Activated T-helper 1 cell treated with anti-CD3 and anti-CD28 coated beads, Interleukin-2, amount 50 U/mL, for 16 hours (primary cell): ENCODE data around the gene NUDT22.
A peak's percentile ranks its signal among the peaks of the same experiment; 100 is the strongest.

Experiments
- DNase-seq, 2 donors: peaks; one replicate each; pipeline ENCODE4 v3.0.0-alpha.2; 2020; ENCODE audit warnings: low read depth in 1 of 2, low spot score in 1 of 2

The NUDT22 gene

GRCh38 chr11:64268893-64269539 lies 42.9 kb downstream of the NUDT22 start:
- DNase-seq = no peak

- DNase-seq = peak; percentile 95 to 97
Observed at GRCh38 chr11:64269540-64270220, 43.6 kb downstream of the NUDT22 start.

GRCh38 chr11:64275031-64275800 lies 49.1 kb downstream of the NUDT22 start:
- no peak for DNase-seq

GRCh38 chr11:64275841-64276240 lies 49.8 kb downstream of the NUDT22 start:
- no peak for DNase-seq

GRCh38 chr11:64276653-64277431 lies 50.8 kb downstream of the NUDT22 start:
- no peak for DNase-seq

GRCh38 chr11:64278576-64279190 lies 52.6 kb downstream of the NUDT22 start:
- no peak for DNase-seq
